PC-9 (cell line): ENCODE data around the gene DAAM1.

Source experiments
- CTCF ChIP-seq: fragments of 200-600 bp; sonication (generic); conservative IDR thresholded peaks from 2 replicates; pipeline ENCODE4 v1.6.1; 2017; ENCODE audit warnings: mixed run types, antibody characterized with exemption, mild to moderate bottlenecking, moderate library complexity
- EZH2 ChIP-seq: fragments of 200-600 bp; sonication (generic); IDR thresholded peaks from 2 replicates; pipeline ENCODE4 v1.8.0; 2017; ENCODE audit warnings: antibody characterized with exemption, low read depth

DNA sequence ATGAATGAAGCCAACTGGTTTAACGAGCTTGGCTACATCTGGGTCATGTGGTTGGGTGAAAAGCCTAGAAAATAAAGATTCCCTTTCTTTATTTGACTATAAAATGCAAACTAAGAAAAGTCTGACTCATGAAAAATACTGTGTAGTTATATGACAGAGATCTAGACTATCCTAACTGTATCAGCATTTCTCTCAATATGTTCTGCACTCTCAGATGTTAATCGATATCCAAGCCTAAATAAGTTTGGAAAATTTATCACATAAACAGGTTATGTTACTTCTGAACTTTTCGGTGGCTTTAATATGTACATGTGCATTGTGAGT, 133.1 kb downstream of the DAAM1 start:
- TF ChIP-seq CTCF (no peak), EZH2 (no peak)
